ENCODE results near the gene MRPL1.
"Not testable (repeated sequence)": the region's sequence is repeated elsewhere in the genome, so short reads cannot be mapped to it uniquely, and the experiment has no call there.

The MRPL1 gene

GRCh38 chr4:77911842-77912450 is 49.3 kb downstream of the MRPL1 start:
- no peak for DNase-seq (ENCODE audit: low read depth in 2 of 2, low spot score in 1 of 2)

GRCh38 chr4:77913348-77913747 is 50.7 kb downstream of the MRPL1 start:
- no peak for DNase-seq (ENCODE audit: low read depth in 2 of 2, low spot score in 1 of 2)

- no peak for DNase-seq (ENCODE audit: low read depth in 2 of 2, low spot score in 1 of 2)
These were observed 54.4 kb downstream of the MRPL1 start for GRCh38 chr4:77917075-77917474.

GRCh38 chr4:77917601-77918000 is 55.0 kb downstream of the MRPL1 start:
- no peak for DNase-seq (ENCODE audit: low read depth in 2 of 2, low spot score in 1 of 2)

GRCh38 chr4:77920371-77920770 is 57.7 kb downstream of the MRPL1 start:
- no peak for DNase-seq (ENCODE audit: low read depth in 2 of 2, low spot score in 1 of 2)

- DNase-seq (ENCODE audit: low read depth in 2 of 2, low spot score in 1 of 2), result no peak
These were observed 59.1 kb downstream of the MRPL1 start for GRCh38 chr4:77921701-77922100.

- DNase-seq (ENCODE audit: low read depth in 2 of 2, low spot score in 1 of 2), result no peak
These were observed 59.8 kb downstream of the MRPL1 start for GRCh38 chr4:77922158-77923094.

- no peak for DNase-seq (ENCODE audit: low read depth in 2 of 2, low spot score in 1 of 2)
These were observed 65.6 kb downstream of the MRPL1 start for GRCh38 chr4:77927991-77928925.

GRCh38 chr4:77930154-77930639 is 67.6 kb downstream of the MRPL1 start:
- DNase-seq (ENCODE audit: low read depth in 2 of 2, low spot score in 1 of 2), result no peak

GRCh38 chr4:77930876-77931275 is 68.2 kb downstream of the MRPL1 start:
- DNase-seq (ENCODE audit: low read depth in 2 of 2, low spot score in 1 of 2), result no peak

GRCh38 chr4:77931452-77932135 is 69.0 kb downstream of the MRPL1 start:
- DNase-seq (ENCODE audit: low read depth in 2 of 2, low spot score in 1 of 2), result no peak

- no peak for DNase-seq (ENCODE audit: low read depth in 2 of 2, low spot score in 1 of 2)
These were observed 75.9 kb downstream of the MRPL1 start for GRCh38 chr4:77938560-77938959.

GRCh38 chr4:77945929-77946328 is 83.3 kb downstream of the MRPL1 start:
- not testable (repeated sequence) for DNase-seq (ENCODE audit: low read depth in 2 of 2, low spot score in 1 of 2)

GRCh38 chr4:77950203-77950602 is 87.6 kb downstream of the MRPL1 start:
- DNase-seq (ENCODE audit: low read depth in 2 of 2, low spot score in 1 of 2), result no peak

GRCh38 chr4:77952457-77952856 is 89.8 kb downstream of the MRPL1 start:
- DNase-seq (ENCODE audit: low read depth in 2 of 2, low spot score in 1 of 2), result no peak

- no peak for DNase-seq (ENCODE audit: low read depth in 2 of 2, low spot score in 1 of 2)
These were observed 92.1 kb downstream of the MRPL1 start for GRCh38 chr4:77954690-77955089.

- DNase-seq (ENCODE audit: low read depth in 2 of 2, low spot score in 1 of 2), result no peak
These were observed 94.3 kb downstream of the MRPL1 start for GRCh38 chr4:77956917-77957316.

GRCh38 chr4:77958897-77959296 is 96.3 kb downstream of the MRPL1 start:
- DNase-seq (ENCODE audit: low read depth in 2 of 2, low spot score in 1 of 2), result no peak

- DNase-seq (ENCODE audit: low read depth in 2 of 2, low spot score in 1 of 2), result no peak
These were observed 97.1 kb downstream of the MRPL1 start for GRCh38 chr4:77959566-77960338.

GRCh38 chr4:77960367-77960766 is 97.7 kb downstream of the MRPL1 start:
- no peak for DNase-seq (ENCODE audit: low read depth in 2 of 2, low spot score in 1 of 2)

All from stimulated activated CD8-positive, alpha-beta memory T cell treated with anti-CD3 and anti-CD28 coated beads, Interleukin-4, amount 100 ng/mL, for 4 hours (primary cell).